Measurements from ENCODE around the gene TAS1R3. TPM values are rescaled to one million over a fixed set of nuclear protein-coding genes. Genes with fewer than 3 reads are reported as not detected.

Gene TAS1R3
- total RNA-seq, 1 donor = under 0.01 TPM

- H3K4me3 ChIP-seq (ENCODE audit: low read depth, low read length) = no peak overlapping the region
- DNase-seq (ENCODE audit: low read depth) = no peak
- TF ChIP-seq CTCF (IDR thresholded peaks at IDR 0.05; ENCODE audit: insufficient read depth, low read depth, low read length) = peak; percentile 50
These were observed 29.1 kb upstream of the TAS1R3 start for GRCh38 chr1:1302006-1302430.

- DNase-seq (ENCODE audit: low read depth) = no peak
- no peak overlapping the region for H3K4me3 ChIP-seq (ENCODE audit: low read depth, low read length)
- no peak for TF ChIP-seq CTCF (IDR thresholded peaks at IDR 0.05; ENCODE audit: insufficient read depth, low read depth, low read length)
These were observed 28.1 kb upstream of the TAS1R3 start for GRCh38 chr1:1302951-1303509.

GRCh38 chr1:1303736-1304135 lies 27.3 kb upstream of the TAS1R3 start:
- no peak for TF ChIP-seq CTCF (IDR thresholded peaks at IDR 0.05; ENCODE audit: insufficient read depth, low read depth, low read length)
- no peak overlapping the region for H3K4me3 ChIP-seq (ENCODE audit: low read depth, low read length)
- DNase-seq (ENCODE audit: low read depth) = no peak

GRCh38 chr1:1304331-1305299 lies 26.5 kb upstream of the TAS1R3 start:
- TF ChIP-seq CTCF (IDR thresholded peaks at IDR 0.05; ENCODE audit: insufficient read depth, low read depth, low read length) = no peak
- peak overlapping the region; percentile 76 for H3K4me3 ChIP-seq (ENCODE audit: low read depth, low read length)
- peak; percentile 87 for DNase-seq (ENCODE audit: low read depth)

- TF ChIP-seq CTCF (IDR thresholded peaks at IDR 0.05; ENCODE audit: insufficient read depth, low read depth, low read length) = no peak
- DNase-seq (ENCODE audit: low read depth) = peak; percentile 78
These were observed 25.6 kb upstream of the TAS1R3 start for GRCh38 chr1:1305300-1306069.

GRCh38 chr1:1306070-1306660 lies 24.9 kb upstream of the TAS1R3 start:
- peak overlapping the region; percentile 76 for H3K4me3 ChIP-seq (ENCODE audit: low read depth, low read length)
- DNase-seq (ENCODE audit: low read depth) = no peak
- peak; percentile 28 for TF ChIP-seq CTCF (IDR thresholded peaks at IDR 0.05; ENCODE audit: insufficient read depth, low read depth, low read length)

More at GRCh38 chr1:1305300-1306069, 25.6 kb upstream of the TAS1R3 start:
- H3K4me3 ChIP-seq (ENCODE audit: low read depth, low read length) = peak overlapping the region; percentile 76

Measured in fibroblast of villous mesenchyme (primary cell).